ENCODE data around the gene MITF.

The MITF gene

GRCh38 chr3:69729147-69729919 is 9.9 kb upstream of the MITF start:
- no peak for DNase-seq

- DNase-seq = no peak
Measured at GRCh38 chr3:69731080-69731479, 8.2 kb upstream of the MITF start.

DNA sequence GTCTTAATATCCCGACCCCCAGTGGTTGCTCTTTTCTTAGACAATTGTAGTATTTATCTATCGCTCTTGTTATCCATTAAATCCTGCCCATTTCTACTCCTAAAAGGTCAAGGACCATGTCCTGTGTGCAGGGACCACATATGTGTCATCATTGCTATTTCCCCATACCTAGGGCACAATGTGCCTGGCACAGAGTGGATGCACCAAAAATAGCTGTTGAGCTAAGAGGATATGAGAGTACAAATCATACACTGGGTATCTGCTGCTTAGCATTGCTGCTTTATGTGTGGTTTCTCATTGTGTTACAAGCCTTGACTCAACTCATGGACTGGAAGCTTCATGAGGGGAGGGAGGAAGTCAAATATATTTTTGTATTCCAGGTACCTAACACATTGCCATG is 3.4 kb upstream of the MITF start:
- DNase-seq = no peak

DNA sequence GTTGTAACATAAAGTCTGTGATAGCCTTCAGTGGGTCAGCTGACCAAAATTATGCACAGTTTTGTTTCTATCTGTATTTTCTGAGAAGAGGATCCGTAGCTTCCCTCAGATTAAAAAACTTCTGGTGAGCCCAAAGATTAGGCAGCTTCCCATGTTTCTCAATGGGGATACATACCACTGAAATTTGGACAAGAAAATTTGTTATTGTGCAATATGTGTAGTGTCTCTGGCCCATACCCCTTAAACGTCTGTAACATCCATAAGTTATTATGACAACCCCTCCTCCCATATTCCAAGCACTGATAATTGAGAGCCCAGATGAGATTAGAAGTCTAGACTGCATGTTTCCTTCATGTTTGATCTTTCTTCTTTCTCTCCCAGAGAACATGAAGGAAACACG is 1.9 kb upstream of the MITF start:
- DNase-seq = no peak

GRCh38 chr3:69738315-69738714 is 949 bp upstream of the MITF start:
- no peak for DNase-seq

GRCh38 chr3:69738859-69739203 is 433 bp upstream of the MITF start:
- no peak for DNase-seq

- no peak for DNase-seq
Measured at GRCh38 chr3:69740103-69741021, 1.1 kb downstream of the MITF start.

GRCh38 chr3:69741032-69741767 is 1.9 kb downstream of the MITF start:
- no peak for DNase-seq

DNA sequence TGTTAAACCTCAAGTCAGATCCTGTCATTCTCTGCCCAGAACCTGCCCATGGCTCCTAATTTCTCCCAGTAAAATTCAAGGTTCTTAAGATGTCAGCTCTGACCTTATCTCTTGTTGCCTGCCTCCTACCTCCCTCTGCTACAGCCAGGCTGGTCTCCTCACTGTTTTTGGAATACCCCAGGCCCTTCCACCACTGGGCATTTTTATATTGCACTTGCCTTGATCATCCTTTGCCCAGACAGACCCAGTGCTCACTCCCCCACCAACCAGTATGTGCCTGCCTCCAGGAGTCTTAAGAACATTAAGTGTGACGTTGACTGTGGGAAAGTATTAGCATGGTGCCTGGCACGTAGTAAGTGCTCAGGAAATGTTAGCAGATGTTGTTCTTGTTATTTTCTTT is 3.1 kb downstream of the MITF start:
- DNase-seq = no peak

DNA sequence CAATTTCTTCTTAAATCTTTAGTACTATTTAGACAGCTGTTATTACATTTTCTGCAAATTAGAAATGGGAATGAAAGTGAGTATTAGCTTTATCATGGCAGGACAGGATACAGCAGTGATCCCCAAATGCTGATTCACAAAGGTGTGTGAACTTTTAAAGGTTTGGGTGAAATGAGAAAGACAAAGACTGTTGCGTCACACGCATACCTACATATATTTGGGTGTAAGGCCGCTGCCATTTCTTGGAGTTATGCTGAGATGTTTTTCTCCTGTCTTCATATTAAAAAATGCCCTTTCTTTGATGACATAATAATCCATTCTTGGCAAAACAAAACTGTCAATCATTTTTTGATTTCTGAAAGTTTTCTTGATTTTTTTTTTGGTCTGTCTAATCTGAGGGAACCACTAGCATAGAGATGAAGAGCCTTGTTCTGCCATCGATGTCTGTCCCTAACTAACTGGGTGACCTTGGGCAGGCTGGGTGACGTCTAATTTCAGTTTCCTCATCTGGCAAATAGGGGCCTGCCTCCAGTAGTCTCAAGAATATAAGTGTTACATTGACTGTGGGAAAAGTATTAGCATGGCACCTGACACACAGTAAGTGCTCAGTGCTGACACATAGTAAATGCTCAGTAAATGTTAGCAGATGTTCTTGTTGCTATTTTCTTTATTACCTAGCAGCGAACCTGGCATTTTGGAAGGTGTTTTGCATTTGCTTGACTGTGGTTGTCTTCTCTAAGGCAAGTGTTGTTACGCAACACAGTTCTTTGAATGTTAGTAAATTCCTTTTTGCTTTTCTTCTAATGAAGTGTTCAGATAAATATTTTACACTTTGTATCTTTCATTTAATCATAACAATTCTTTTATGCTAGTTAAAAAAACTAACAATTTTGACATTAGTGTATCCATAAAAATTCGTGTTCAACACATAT is 5.0 kb downstream of the MITF start:
- DNase-seq = no peak

GRCh38 chr3:69745505-69745904 is 6.2 kb downstream of the MITF start:
- no peak for DNase-seq

GRCh38 chr3:69746119-69746518 is 6.9 kb downstream of the MITF start:
- no peak for DNase-seq

DNA sequence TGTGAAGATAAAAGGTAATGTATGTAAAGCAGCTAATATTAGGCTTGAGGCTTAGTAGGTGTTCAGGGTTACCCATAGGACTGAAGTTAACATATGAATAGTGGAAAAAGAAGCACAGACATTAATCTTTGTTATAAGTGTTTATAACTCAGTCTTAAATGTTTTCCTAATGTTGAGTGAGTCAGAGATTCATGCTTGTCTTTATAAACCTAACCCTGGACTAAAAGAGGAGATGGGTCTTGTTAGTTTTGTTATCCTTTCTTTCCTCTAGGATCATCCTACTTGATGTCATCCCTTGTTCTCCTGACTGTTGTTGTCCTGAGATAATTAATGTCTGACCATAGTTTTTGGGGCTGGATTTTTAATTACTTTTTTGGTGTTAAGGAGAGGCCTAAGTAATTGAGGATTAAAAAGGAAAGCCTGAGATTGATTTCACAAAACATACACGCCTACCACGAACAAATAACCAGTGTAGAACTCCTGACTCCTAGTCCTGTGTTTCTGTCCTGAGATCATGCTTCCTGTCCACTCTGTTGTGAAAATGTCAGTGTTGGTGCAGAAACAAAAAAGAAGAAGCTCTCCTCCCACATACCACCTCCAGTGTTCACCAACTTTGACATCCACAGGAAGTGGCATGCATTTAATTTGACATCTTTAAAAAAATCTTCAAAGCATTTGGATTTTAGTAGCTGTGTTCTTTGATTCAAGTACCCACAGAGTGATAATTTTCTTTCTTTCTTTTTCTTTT is 8.4 kb downstream of the MITF start:
- no peak for DNase-seq

DNA sequence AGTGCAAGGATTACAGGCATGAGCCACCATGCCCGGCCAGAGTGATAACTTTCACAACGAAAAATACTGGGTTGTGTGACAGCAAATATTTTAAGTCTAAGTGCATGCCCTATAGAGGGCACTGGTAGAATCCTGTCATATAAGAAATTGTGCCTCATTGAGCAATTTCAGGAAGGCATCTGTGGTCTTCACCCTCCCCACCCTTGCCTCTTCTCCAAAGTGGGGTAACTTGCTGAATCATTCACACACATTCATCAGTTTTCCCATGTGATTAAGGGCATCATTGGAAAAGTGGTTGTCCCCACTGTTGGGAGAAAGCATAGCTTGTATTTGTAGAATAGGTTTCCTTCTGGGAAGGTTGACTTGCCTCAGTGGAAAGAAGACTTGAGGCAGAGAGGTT is 9.2 kb downstream of the MITF start:
- DNase-seq = no peak

DNA sequence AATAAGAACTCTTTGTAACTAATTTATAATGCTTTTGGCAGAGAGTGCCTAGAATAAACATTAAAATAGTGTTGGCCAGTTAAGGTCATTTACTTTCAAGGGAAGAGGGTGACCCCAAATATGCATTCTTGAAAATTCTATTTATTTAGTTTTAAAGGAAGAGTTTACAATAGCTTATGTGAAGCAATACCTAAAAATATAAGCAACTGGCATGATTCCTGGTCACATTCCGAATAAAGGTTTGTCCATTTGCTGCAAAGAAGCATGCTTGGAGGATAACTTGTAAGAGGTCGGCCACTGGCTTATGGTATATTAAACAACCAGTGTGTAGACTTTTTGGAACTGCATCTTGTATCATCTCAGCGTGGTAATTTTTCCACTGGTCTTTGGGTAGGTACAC is 10.2 kb downstream of the MITF start:
- DNase-seq = no peak

- DNase-seq = no peak
Measured at GRCh38 chr3:69750549-69750948, 11.3 kb downstream of the MITF start.

- no peak for DNase-seq
Measured at GRCh38 chr3:69751074-69751476, 11.8 kb downstream of the MITF start.

- DNase-seq = no peak
Measured at GRCh38 chr3:69752241-69752640, 13.0 kb downstream of the MITF start.

DNA sequence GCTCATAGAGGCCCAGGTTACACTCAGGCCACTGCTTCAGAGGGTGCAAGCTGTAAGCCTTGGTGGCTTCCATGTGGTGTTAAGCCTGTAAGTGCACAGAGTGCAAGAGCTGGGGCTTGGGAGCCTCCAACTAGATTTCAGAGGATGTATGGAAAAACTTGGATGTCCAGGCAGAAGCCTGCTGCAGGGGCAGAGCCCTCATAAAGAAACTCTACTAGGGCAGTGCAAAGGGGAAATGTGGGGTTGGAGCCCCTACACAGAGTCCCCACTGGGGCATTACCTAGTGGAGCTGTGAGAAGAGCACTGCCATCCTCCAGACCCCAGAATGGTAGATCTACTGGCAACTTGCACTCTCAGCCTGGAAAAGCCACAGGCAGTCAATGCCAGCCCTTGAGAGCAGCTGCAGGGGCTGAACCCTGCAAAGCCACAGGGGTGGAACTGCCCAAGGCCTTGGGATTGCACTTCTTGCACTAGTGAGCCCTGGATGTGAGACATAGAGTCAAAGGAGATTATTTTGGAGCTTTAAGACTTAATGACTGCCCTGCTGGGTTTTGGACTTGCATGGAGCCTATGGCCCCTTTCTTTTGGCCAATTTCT is 14.0 kb downstream of the MITF start:
- no peak for DNase-seq

DNA sequence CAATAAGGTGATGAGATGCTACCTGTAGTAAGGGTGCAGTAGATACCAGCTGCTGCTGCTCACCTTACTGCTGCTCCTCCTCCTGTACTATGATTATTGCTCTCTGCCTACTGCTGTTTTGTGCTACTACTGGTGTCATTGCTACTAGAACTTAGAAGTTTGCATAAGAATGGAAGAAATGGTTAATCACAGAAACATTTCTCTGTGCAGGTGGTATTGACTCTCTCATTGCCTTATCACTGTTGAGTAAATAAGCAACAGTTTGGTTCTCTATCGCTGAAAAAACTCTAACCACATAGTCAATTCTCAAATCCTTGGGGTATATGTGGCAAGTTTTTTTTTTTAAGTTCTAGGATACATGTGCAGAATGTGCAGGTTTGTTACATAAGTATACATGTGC is 16.5 kb downstream of the MITF start:
- DNase-seq = no peak

Measured in activated CD4-positive, alpha-beta T cell treated with anti-CD3 and anti-CD28 coated beads, Interleukin-2, Interleukin-6, amounts not matched to agents 100 ng/mL and 50 ng/mL, durations not matched to agents 16 hours and 8 hours (primary cell).